ENCODE results near the gene TEAD1. TPM values are rescaled to one million over a fixed set of nuclear protein-coding genes. Genes with fewer than 3 reads are reported as not detected.
A peak's percentile ranks its signal among the peaks of the same experiment; 100 is the strongest.

Gene TEAD1
- total RNA-seq, 1 donor from 2014 or later, result 62.5 TPM

- peaks cover 12% of the 10 kb centered on the region for H3K9me3 Mint-ChIP-seq (ENCODE audit: unreplicated experiment)
- H3K27ac Mint-ChIP-seq (ENCODE audit: unreplicated experiment), result peak overlapping the region; percentile 75
- H3K27me3 Mint-ChIP-seq (ENCODE audit: unreplicated experiment), result peaks cover 13% of the 10 kb centered on the region
- TF ChIP-seq CTCF (IDR thresholded peaks at IDR 0.05; ENCODE audit: partially characterized antibody, unreplicated experiment), result no peak
- no peak for DNase-seq
- H3K36me3 Mint-ChIP-seq (ENCODE audit: unreplicated experiment), result no peaks in the 10 kb centered on the region
- peaks cover 50% of the 10 kb centered on the region for H3K4me1 Mint-ChIP-seq (ENCODE audit: low read depth, unreplicated experiment)
- H3K4me3 Mint-ChIP-seq (ENCODE audit: unreplicated experiment), result peak overlapping the region; percentile 87
Observed at GRCh38 chr11:12827929-12828812, 153.9 kb downstream of the TEAD1 start.

GRCh38 chr11:12829131-12829530 is 154.9 kb downstream of the TEAD1 start:
- Mint-ChIP-seq H3K27me3 (ENCODE audit: unreplicated experiment) (peaks cover 13% of the 10 kb centered on the region), H3K4me1 (ENCODE audit: low read depth, unreplicated experiment) (peaks cover 54% of the 10 kb centered on the region), H3K36me3 (ENCODE audit: unreplicated experiment) (no peaks in the 10 kb centered on the region), H3K9me3 (ENCODE audit: unreplicated experiment) (peaks cover 12% of the 10 kb centered on the region), H3K27ac (ENCODE audit: unreplicated experiment) (peak overlapping the region; percentile 75), H3K4me3 (ENCODE audit: unreplicated experiment) (peak overlapping the region; percentile 87)
- DNase-seq, result no peak
- TF ChIP-seq CTCF (IDR thresholded peaks at IDR 0.05; ENCODE audit: partially characterized antibody, unreplicated experiment), result no peak

GRCh38 chr11:12829540-12830314 is 155.5 kb downstream of the TEAD1 start:
- Mint-ChIP-seq H3K36me3 (ENCODE audit: unreplicated experiment) (no peaks in the 10 kb centered on the region), H3K27ac (ENCODE audit: unreplicated experiment) (no peak overlapping the region), H3K27me3 (ENCODE audit: unreplicated experiment) (peaks cover 16% of the 10 kb centered on the region), H3K4me1 (ENCODE audit: low read depth, unreplicated experiment) (peaks cover 54% of the 10 kb centered on the region), H3K4me3 (ENCODE audit: unreplicated experiment) (peak overlapping the region; percentile 1), H3K9me3 (ENCODE audit: unreplicated experiment) (peaks cover 12% of the 10 kb centered on the region)
- TF ChIP-seq CTCF (IDR thresholded peaks at IDR 0.05; ENCODE audit: partially characterized antibody, unreplicated experiment), result no peak
- no peak for DNase-seq

- no peak for TF ChIP-seq CTCF (IDR thresholded peaks at IDR 0.05; ENCODE audit: partially characterized antibody, unreplicated experiment)
- Mint-ChIP-seq H3K36me3 (ENCODE audit: unreplicated experiment) (no peaks in the 10 kb centered on the region), H3K9me3 (ENCODE audit: unreplicated experiment) (peaks cover 12% of the 10 kb centered on the region), H3K4me1 (ENCODE audit: low read depth, unreplicated experiment) (peaks cover 55% of the 10 kb centered on the region), H3K27ac (ENCODE audit: unreplicated experiment) (no peak overlapping the region), H3K27me3 (ENCODE audit: unreplicated experiment) (peaks cover 16% of the 10 kb centered on the region), H3K4me3 (ENCODE audit: unreplicated experiment) (no peak overlapping the region)
- no peak for DNase-seq
Observed at GRCh38 chr11:12831471-12832202, 157.4 kb downstream of the TEAD1 start.
